PC-9 (cell line): ENCODE measurements around the gene KDM1A.

Source experiments
- EZH2 ChIP-seq: fragments of 200-600 bp; sonication (generic); IDR thresholded peaks from 2 replicates; pipeline ENCODE4 v1.8.0; 2017; ENCODE audit warnings: antibody characterized with exemption, low read depth
- TF ChIP-seq, protein P1 (sequence below): fragments of 200-600 bp; sonication (generic); conservative IDR thresholded peaks from 2 replicates; pipeline ENCODE4 v1.6.1; 2017; ENCODE audit warnings: mixed run types, antibody characterized with exemption, mild to moderate bottlenecking, moderate library complexity

GRCh38 chr1:23069675-23070074 is 50.4 kb downstream of the KDM1A start:
- TF ChIP-seq, protein P1, sequence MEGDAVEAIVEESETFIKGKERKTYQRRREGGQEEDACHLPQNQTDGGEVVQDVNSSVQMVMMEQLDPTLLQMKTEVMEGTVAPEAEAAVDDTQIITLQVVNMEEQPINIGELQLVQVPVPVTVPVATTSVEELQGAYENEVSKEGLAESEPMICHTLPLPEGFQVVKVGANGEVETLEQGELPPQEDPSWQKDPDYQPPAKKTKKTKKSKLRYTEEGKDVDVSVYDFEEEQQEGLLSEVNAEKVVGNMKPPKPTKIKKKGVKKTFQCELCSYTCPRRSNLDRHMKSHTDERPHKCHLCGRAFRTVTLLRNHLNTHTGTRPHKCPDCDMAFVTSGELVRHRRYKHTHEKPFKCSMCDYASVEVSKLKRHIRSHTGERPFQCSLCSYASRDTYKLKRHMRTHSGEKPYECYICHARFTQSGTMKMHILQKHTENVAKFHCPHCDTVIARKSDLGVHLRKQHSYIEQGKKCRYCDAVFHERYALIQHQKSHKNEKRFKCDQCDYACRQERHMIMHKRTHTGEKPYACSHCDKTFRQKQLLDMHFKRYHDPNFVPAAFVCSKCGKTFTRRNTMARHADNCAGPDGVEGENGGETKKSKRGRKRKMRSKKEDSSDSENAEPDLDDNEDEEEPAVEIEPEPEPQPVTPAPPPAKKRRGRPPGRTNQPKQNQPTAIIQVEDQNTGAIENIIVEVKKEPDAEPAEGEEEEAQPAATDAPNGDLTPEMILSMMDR, result no peak
- TF ChIP-seq EZH2, result no peak
